ENCODE measurements around the gene COL27A1. TPM values are rescaled to one million over a fixed set of nuclear protein-coding genes. Genes with fewer than 3 reads are reported as not detected.

The COL27A1 gene
- total RNA-seq, 1 donor from 2014 or later, result 1.3 TPM

DNA sequence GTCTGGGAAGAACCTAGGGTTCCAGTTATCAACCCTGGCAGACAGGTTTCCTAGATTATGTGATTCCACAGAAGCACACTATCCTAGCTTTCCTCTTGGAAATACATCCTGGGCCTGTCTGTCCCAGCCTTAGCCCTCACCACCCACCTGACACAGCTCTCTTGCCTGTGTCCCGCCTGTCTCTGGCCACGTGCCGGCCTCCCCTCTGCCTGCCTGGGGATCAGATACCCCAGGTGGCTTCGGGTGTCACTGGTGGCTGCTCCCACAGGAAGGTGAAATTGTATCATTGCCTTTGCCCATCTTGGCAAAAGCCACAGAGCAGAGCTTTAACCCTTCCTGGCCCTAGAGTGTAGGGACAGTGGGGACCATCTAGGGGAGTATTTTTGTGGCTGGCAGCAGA is 6.2 kb downstream of the COL27A1 start:
- DNase-seq (ENCODE audit: low read depth), result no peak
- no peaks in the 10 kb centered on the region for H3K36me3 ChIP-seq (ENCODE audit: control insufficient read depth, insufficient read depth, low read length)
- no peak for FAIRE-seq
- TF ChIP-seq, protein P1, sequence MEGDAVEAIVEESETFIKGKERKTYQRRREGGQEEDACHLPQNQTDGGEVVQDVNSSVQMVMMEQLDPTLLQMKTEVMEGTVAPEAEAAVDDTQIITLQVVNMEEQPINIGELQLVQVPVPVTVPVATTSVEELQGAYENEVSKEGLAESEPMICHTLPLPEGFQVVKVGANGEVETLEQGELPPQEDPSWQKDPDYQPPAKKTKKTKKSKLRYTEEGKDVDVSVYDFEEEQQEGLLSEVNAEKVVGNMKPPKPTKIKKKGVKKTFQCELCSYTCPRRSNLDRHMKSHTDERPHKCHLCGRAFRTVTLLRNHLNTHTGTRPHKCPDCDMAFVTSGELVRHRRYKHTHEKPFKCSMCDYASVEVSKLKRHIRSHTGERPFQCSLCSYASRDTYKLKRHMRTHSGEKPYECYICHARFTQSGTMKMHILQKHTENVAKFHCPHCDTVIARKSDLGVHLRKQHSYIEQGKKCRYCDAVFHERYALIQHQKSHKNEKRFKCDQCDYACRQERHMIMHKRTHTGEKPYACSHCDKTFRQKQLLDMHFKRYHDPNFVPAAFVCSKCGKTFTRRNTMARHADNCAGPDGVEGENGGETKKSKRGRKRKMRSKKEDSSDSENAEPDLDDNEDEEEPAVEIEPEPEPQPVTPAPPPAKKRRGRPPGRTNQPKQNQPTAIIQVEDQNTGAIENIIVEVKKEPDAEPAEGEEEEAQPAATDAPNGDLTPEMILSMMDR (IDR thresholded peaks at IDR 0.05; ENCODE audit: insufficient read depth, low read length, severe bottlenecking), result no peak
- H3K27me3 ChIP-seq (ENCODE audit: control insufficient read depth, insufficient read depth, low read length), result no peaks in the 10 kb centered on the region
- no peak overlapping the region for H3K4me3 ChIP-seq (ENCODE audit: low read depth, low read length)

- TF ChIP-seq, protein P1 (IDR thresholded peaks at IDR 0.05; ENCODE audit: insufficient read depth, low read length, severe bottlenecking), result no peak
- Histone ChIP-seq H3K27me3 (ENCODE audit: control insufficient read depth, insufficient read depth, low read length) (no peaks in the 10 kb centered on the region), H3K36me3 (ENCODE audit: control insufficient read depth, insufficient read depth, low read length) (peaks cover 6% of the 10 kb centered on the region), H3K4me3 (ENCODE audit: low read depth, low read length) (no peak overlapping the region)
- DNase-seq (ENCODE audit: low read depth) (no peak), FAIRE-seq (no peak)
These were observed 8.2 kb downstream of the COL27A1 start for GRCh38 chr9:114163517-114163951.

GRCh38 chr9:114164191-114164794 is 9.0 kb downstream of the COL27A1 start:
- Histone ChIP-seq H3K27me3 (ENCODE audit: control insufficient read depth, insufficient read depth, low read length) (no peaks in the 10 kb centered on the region), H3K4me3 (ENCODE audit: low read depth, low read length) (no peak overlapping the region), H3K36me3 (ENCODE audit: control insufficient read depth, insufficient read depth, low read length) (peaks cover 7% of the 10 kb centered on the region)
- TF ChIP-seq, protein P1 (IDR thresholded peaks at IDR 0.05; ENCODE audit: insufficient read depth, low read length, severe bottlenecking), result no peak
- DNase-seq (ENCODE audit: low read depth), result peak; percentile 45
- no peak for FAIRE-seq

DNA sequence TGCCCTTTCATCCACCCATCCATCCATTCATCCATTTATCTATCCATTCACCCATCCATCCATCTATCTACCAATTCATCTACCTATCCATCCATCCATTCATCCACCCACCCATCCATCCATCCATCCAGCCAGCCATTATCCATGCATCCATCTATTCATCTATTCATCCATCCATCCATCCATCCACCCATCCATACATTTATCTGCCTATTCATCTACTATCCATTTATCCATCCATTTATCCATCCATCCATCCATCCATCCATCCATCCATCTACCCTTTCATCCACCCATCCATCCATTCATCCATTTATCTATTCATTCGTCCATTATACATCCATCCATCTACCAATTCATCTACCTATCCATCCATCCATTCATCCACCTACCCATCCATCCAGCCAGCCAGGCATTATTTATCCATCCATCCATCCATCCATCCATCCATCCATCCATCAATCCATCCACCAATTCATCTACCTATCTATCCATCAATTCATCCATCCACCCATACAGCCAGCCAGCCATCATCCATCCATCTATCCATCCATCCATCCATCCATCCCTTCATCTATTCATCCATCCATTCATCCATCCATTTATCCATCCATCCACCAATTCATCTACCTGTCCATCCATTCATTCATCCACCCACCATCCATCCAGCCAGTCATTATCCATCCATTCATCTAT is 10.2 kb downstream of the COL27A1 start:
- Histone ChIP-seq H3K4me3 (ENCODE audit: low read depth, low read length) (no peak overlapping the region), H3K36me3 (ENCODE audit: control insufficient read depth, insufficient read depth, low read length) (peaks cover 8% of the 10 kb centered on the region), H3K27me3 (ENCODE audit: control insufficient read depth, insufficient read depth, low read length) (no peaks in the 10 kb centered on the region)
- no peak for FAIRE-seq
- TF ChIP-seq, protein P1 (IDR thresholded peaks at IDR 0.05; ENCODE audit: insufficient read depth, low read length, severe bottlenecking), result no peak
- DNase-seq (ENCODE audit: low read depth), result no peak

GRCh38 chr9:114166103-114166470 is 10.8 kb downstream of the COL27A1 start:
- TF ChIP-seq, protein P1 (IDR thresholded peaks at IDR 0.05; ENCODE audit: insufficient read depth, low read length, severe bottlenecking), result no peak
- FAIRE-seq, result no peak
- H3K36me3 ChIP-seq (ENCODE audit: control insufficient read depth, insufficient read depth, low read length), result peaks cover 8% of the 10 kb centered on the region

More at GRCh38 chr9:114166103-114166470, 10.8 kb downstream of the COL27A1 start:
- Histone ChIP-seq H3K27me3 (ENCODE audit: control insufficient read depth, insufficient read depth, low read length) (no peaks in the 10 kb centered on the region), H3K4me3 (ENCODE audit: low read depth, low read length) (no peak overlapping the region)
- DNase-seq (ENCODE audit: low read depth), result no peak
